ENCODE measurements around the gene PATE3.

DNA sequence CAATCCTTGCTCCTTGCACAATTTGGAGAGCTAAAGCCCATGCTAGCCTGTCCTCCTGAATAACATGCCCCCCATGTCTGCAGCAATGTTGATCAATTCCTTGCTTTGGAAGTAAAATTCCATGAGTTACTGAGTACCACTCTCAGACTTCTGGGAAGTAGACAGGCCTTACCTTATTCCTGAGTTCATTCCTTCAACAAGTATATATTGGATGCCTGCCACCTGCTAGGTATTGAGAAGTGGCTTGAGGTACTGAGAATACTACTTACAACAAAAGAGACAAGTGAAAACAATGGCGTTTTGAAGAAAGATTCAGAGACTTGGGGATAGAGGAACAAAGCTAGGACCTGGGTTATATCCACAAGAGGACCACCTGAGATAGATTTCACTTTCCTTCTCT lies 21.7 kb upstream of the PATE3 start:
- TF ChIP-seq, protein P1, sequence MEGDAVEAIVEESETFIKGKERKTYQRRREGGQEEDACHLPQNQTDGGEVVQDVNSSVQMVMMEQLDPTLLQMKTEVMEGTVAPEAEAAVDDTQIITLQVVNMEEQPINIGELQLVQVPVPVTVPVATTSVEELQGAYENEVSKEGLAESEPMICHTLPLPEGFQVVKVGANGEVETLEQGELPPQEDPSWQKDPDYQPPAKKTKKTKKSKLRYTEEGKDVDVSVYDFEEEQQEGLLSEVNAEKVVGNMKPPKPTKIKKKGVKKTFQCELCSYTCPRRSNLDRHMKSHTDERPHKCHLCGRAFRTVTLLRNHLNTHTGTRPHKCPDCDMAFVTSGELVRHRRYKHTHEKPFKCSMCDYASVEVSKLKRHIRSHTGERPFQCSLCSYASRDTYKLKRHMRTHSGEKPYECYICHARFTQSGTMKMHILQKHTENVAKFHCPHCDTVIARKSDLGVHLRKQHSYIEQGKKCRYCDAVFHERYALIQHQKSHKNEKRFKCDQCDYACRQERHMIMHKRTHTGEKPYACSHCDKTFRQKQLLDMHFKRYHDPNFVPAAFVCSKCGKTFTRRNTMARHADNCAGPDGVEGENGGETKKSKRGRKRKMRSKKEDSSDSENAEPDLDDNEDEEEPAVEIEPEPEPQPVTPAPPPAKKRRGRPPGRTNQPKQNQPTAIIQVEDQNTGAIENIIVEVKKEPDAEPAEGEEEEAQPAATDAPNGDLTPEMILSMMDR (IDR thresholded peaks at IDR 0.05; ENCODE audit: low read length): no peak
- no peak for TF ChIP-seq EZH2 (optimal IDR thresholded peaks at IDR 0.05; ENCODE audit: low read depth, low read length)
- TF ChIP-seq EZH2phosphoT487 (IDR thresholded peaks at IDR 0.05; ENCODE audit: low read length): no peak
